Islet of Langerhans (tissue), 1 donor: ENCODE measurements around the gene TSR1.

Source experiments
- FAIRE-seq: peaks from one replicate; lab custom pipeline; 2011; peaks lifted over from hg19 to GRCh38; lab: Jason Lieb, UNC

TSR1 gene

DNA sequence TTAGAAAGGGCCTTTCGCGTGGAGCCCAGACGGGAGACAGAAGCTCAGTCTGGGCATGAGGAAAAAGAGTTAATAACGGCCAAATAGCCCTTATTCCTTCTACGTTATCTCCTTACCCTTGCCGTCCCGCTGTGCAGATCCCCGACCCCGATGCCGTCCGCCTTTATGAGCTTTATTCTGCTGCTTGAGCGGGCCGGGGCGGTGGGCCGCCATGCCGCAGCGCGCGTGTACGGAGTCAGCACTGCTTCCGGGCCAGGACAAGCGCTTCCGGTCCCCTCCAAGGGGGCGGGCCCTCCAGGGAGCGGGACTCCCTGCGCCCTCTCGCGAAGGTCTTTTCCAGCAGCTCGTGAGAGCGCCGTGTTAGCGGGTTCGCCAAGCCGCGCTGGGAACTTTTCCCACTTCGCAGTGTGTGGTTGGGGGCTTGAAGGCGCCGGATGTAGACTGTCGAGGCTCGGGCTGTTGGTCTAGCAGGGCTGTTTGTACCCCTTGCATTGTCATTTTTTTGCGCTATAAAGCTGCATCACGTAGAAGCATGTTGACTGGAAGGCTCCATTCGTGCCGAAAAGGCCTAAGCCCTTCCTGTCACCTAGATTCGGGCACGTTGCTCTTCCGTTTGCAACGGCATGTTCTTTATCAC lies at the start of gene TSR1:
Gene TSR1, minus strand, starts transcription at position 243 of the 637 bp plus-strand sequence. Its CDS starts 30 bp downstream, at position 213.
- no peak for FAIRE-seq

DNA sequence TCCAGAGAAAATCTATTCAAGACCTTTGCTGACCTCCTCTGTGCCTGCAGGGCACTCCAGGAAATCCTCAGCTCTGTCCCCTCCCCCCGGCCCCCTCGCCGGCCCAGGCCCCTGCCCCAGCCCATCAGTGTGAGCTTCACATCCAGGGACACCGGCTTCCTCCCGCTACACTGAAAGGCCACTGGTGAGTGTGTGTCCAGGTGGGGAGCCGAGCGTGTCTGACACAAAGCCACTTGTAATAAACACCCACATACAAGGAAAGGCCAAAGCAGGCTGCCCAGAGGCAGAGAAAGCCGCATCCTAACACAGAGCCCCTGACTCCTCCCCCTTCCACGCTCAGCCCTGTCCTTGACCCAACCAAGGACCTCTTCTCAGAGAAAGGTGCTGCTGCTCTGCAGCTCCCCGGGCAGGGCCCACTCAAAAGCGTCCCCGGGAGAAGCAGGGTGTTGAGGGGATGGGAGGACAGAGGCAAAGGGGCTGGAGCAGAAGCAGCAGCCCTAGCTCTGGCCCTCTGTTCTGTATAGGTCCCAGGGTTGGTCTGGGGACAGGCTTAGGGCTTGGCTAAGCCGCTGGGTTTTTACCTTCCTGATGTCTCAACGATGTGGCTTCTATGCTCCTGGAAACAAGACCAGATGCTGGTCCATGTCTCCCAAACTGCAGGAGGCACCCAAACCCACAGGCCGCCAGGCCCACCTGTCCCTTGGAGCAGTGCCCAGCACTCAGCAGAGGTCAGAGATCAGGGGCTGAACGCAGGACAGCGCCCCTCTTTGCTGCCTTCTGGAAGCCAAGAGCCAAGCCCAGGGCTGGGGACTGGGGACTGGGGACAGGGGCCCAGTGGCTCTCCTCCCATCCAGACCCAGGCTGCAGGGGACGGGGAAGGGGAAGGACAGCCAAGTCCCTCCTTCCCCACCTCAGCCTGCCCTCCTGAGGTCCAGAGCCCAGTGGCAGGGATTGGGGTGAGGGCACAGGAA lies 49.3 kb upstream of the TSR1 start:
- no peak for FAIRE-seq

DNA sequence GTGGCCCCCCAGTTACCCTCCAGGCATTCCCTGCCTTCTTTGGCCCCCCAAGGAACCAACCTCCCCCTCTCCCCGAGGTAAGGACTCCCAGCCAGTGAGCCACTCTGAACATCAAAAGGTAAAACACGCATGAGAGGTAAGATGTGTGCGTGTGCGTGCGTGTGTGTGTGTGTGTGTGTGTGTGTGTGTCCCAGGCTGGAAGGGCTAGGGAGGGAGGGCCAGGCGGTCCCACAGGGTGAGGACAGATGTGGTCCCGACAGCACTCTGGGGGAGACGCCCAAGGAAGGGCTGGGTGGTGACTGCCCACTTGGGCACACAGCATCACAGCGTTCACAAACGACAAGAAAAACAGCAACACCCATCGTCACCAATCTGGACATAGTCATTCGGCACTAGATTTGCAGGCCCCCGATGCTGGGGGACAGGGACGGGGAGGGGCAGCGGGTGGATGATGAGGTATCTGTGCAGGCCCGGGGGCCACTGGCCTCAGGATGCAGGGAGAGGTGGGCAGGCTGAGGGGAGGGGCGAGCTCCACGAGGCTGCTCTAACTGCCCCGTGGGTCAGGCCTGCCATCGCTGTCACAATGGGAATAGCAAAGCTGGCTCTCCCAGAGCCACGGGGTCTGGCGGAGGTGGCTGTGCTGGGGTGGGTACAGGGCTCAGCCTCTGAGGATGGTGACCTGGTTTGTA lies 48.3 kb upstream of the TSR1 start:
- no peak for FAIRE-seq

DNA sequence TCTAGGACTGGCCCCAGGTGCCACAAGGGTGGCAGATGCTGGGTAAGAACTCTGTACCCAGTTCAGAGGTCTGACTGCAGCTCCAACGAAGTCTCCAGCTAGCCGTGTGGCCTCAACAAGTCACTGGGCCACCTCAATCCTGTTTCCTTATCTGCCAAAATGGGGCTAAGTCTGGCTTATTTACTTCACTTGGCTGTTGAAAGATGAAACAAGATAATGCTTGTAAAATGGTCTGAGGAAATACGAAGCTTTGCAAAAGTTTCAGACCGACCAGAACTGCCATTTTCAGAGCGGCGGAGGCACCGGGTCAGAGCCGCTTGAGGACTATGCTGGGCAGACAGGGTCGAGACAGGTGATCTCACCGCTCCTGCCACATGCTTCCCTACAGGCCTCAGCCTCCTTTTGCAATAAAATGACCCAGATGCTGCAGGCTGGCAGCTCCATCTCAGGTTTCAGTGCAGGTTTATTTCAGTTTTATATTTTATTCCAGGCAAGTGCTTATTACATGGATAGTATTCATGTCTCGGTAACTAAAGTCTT lies 47.4 kb upstream of the TSR1 start:
- no peak for FAIRE-seq

DNA sequence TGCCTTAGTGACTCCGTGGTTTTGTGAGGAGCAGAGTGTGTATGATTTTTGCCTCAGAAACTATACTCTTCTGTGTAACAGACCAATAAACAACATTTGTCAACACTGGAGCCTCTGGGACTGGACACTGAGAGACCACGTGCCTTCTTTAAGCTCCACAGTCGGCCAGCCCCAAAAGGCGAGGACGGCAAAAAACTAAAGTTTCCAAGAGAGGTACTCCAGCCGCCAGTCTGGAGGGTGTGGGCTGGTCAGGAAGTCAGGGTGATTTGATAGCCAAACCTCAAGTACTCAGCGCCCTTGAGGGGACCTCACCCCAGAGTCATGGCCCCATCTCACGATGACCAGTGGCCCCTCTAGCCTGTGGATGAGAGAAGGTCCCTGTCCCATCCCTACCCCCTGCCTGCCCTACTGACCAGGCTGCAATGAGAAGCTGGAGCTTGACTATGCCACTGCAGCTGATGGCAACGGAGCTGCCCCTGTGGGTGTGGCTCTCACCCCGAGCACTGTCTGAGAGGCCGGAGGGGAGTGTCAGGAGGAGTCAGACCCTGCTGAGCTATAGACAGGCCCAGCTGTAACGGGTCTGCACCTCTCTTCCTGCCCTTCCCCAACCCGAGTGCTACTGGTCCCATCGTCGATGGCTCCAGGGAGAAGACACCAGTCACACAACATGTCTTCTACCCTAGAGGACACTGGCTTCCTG lies 44.8 kb upstream of the TSR1 start:
- FAIRE-seq: no peak

DNA sequence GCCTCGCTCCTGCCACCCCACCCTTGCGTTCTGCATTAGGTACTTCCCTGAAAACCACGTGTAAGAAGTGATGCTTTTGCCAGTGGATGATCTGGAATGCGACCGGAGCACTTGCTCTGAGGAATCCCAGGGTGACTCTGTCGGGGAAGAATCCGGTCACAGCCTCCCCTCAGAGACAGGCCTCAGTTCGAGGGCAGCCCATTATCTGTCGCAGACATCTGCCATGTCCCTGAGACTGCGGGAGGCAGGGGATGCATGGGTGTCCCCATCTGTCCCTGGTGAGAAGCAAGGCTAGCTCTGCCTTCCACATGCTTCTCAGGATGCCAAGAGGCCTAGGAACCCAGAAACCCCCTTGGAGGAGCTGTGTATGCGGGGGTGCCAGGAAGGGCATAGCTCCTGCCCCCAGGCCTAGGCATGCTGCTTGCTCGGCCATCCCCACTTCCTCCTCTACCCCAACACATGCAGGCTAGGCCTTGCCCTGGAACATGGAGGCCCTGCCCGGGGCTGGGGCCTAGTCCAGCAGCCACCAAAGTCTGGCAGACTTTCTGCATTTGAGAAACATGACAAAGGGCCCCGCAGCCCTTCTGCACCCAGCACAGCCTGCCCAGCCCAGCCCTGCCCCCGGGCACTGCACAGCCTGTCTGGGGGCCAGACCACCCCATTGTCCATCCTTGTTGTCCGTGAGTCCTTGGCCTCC lies 44.1 kb upstream of the TSR1 start:
- FAIRE-seq: no peak

DNA sequence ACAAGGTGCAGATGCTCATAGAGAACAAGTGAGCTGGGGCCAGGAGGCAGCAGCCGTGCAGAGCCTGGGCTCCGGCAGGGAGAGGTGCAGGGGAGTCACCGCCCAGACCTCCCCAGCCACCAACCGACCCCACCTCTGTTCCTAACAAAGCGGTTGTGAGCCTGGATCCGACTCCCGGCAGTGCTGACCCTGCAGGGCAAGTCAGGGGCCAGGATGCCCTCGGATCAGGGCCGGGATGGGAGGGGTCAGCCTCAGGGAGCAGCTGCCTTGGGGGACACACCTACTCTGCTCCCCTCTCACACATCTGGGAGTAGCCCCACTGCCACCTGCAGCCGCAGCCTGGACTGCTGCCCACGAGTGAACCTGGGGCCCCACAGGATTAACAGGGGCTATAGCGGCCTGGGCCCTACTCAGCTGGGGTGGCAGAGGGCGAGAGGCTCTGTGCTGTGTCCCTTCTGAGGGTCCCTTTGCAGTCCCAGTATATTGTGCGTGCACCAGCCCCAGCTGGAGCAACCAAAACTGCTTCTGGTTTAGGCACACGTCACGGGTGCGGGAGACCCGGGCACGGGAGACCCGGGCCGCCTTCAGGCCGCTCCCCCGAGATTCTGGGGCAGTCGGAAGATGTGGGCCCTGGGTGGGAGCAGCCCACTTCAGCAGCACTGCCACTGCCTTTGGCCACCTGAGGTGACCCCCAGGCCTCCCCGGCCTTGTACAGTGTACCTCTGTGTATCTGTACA lies 43.4 kb upstream of the TSR1 start:
- FAIRE-seq: no peak

DNA sequence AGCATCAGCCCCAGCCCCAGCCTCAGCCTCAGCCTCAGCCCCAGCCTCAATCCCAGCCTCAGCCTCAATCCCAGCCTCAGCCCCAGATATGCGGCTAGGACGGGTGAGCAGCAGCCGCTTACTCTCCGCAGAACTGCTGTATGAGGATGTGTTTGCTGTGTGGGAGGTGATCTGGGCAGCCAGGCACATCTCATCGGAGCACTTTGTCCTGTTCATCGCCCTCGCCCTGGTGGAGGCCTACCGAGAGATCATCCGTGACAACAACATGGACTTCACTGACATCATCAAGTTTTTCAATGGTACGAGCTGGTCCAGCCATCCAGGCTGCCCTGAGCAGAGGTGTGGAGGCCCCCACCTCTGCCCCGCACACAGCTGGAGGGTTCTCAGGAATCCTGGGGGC lies 42.6 kb upstream of the TSR1 start:
- FAIRE-seq: no peak

DNA sequence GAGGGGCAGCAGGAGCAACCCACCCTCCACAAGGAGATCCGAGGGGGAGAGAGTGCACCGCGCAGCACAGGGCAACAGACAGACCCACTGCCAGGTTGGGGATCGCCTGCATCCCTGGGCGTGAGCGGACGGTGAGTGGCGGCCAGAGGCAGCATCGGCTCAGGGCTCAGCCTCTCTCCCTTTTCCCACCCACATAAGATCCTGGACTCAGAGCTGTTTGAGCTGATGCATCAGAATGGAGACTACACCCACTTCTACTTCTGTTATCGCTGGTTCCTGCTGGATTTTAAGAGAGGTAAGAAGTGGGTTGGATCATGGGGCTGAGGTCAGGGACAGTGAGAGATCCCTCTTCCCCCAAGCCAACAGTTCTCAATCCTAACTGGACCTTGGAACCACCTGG lies 41.4 kb upstream of the TSR1 start:
- no peak for FAIRE-seq

DNA sequence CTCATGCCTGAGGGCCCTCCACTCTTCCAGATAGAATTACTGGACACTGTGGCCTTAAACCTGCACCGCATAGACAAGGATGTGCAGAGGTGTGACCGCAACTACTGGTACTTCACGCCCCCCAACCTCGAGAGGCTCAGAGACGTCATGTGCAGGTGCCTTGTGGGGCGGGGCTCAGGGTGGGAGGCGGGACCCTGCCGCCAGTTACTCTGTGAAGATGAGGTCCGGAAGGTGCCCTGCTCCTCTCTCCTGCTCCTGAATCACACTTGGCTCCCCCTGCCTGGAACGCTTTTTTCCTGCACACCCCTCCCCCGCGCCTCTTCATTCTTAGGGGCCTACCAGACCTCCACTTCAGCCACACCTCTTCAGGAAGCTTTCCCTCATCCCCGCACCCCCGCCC lies 39.9 kb upstream of the TSR1 start:
- FAIRE-seq: no peak

DNA sequence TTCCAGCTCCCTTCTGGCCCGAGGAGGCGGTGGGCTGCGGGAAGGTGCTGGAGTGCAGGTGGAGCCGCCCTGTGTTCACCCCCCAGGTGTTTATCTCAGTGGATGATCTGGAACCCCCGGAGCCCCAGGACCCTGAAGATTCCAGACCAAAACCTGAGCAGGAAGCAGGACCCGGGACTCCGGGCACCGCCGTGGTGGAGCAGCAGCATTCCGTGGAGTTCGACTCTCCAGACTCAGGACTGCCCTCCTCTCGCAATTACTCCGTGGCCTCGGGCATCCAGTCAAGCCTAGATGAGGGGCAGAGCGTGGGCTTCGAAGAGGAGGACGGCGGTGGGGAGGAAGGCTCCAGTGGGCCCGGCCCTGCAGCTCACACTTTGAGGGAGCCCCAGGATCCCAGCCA lies 39.1 kb upstream of the TSR1 start:
- FAIRE-seq: no peak

DNA sequence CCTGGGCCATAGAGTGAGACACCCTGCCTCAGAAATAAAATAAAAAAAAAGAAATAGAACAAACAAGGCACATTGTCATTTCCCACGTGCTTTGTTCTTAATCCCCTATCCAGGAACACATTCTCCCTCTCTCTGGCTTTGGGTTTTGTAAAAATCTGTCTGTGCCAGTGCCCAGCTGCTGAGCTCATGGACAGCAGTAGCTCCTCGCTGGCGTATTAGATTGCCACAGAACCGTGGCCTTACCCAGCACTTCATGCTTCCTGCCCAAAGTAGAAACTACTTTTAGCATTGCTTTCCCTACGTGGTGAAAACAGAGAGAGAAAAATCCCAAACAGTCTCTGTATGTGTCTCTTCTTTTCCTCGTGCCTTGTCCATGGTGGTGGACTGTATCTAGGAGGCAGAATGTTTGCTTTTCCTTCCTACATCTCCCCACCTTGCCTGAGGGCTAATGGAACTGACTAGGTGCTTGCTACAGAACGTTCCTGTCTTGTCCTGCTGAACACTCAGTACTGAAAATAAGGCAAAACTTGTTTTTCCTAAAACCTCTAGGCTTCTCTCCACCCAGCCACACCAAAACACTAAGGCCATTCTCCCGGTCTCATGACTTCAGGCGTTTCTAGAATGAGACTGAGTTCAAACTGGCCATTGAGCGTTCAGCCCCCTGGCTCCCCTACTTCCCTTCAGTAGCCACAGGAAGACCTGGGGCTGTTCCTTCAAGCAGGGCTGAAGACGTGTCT lies 38.5 kb upstream of the TSR1 start:
- FAIRE-seq: no peak

DNA sequence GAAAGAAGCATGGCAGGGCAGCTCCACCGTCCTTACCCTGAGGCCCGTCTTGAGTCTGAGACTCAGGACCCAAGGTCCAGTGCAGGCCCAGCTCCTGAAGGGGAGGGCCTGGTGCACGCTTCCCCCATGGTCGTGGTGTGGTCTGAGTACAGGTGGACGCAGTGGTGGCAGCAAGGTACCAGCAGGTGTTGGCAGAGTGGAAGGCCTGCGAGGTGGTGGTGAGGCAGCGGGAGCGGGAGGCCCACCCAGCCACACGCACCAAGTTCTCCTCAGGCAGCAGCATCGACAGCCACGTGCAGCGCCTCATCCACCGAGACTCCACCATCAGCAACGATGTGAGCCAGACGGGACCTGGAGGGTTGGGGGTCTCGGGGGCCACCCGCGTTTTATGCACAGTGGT lies 36.9 kb upstream of the TSR1 start:
- no peak for FAIRE-seq

DNA sequence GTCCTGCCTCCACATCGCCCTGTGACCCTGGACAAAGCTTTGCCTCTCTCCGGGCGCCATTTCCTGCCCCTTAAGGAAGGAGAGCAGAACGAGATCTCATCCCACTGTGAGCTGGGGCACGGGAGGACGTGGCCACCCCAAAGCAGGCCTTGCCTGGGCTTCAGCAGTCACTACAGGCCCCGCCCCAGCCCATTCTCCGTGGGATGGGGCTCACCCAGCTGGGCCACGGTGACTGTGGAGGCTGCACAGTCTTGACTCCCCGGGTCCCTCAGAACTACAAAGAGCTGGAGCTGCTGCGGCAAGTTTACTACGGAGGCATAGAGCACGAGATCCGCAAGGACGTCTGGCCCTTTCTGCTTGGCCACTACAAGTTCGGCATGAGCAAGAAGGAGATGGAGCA lies 36.4 kb upstream of the TSR1 start:
- no peak for FAIRE-seq

DNA sequence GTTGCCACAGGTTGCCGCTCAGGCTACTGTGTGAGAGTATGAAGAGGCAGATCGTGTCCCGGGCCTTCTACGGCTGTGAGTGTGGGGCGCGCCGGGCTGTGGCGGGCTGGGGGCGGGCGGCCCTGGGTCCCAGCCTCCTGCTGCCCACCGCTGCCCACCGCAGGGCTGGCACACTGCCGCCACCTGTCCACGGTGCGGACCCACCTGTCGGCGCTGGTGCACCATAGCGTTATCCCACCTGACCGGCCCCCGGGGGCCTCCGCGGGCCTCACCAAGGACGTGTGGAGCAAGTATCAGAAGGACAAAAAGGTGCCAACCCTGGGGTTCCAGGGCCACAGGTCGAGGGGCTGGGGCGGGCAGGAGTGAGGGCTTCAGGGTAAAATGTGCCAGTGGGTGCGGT lies 35.9 kb upstream of the TSR1 start:
- FAIRE-seq: no peak

DNA sequence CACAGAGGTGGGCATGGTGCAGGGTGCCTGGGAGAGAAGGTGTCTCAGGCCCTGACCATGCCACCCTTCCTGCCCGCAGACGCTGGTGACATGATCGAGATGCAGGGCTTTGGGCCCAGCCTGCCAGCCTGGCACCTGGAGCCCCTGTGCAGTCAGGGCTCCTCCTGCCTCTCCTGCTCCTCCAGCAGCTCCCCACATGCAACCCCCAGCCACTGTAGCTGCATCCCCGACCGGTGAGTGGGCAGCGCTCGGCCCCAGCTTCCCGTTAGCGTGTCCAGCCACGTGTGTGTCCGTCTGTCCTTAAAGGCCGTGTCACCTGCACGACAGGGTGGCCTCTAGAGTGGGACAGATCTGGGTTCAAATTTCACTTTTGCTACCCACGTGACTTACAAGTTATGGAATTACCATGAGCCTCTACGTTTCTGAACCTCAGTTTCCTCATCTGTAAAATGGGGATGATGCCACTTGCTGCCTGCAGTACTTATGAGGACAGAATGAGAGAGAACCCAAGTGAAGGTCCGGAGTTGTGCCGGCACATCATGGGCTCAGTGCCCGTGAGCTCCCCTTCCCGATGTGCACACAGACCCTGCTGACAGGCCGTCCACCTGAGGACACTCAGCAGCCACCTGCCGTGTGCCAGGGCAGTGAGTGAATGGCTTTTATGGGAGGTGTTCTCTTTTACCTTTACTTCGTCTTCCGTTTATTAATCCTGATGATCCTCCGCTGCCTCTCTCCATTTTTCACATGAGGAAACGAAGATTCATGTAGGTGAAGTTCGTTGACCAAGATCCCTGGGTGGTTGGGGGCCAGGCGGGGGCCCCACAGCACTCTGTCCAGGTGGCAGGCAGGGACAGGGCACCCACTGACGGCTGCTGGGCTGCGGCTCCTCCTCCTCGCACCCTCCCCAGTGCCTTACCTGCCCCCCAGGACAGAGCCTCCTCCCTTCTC lies 35.2 kb upstream of the TSR1 start:
- no peak for FAIRE-seq

DNA sequence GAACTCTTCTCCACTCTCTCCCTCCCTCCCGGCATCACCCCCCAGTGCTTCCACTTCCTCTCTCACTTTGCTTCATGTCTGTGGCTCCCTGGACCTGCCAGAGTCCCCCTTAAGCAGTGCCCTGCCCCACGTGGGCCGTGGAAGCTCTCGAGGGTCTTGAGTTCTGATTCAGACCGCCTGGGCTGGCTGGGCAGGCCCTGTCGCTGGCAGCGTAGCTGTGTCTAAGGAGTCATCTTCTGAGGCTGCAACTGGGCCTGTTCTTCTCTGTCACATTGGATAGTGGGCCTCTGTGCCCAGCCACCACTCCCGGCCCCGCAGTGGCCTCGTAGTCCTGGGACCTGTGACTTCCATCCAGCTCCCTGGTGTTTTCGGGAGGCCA lies 33.9 kb upstream of the TSR1 start:
- no peak for FAIRE-seq

DNA sequence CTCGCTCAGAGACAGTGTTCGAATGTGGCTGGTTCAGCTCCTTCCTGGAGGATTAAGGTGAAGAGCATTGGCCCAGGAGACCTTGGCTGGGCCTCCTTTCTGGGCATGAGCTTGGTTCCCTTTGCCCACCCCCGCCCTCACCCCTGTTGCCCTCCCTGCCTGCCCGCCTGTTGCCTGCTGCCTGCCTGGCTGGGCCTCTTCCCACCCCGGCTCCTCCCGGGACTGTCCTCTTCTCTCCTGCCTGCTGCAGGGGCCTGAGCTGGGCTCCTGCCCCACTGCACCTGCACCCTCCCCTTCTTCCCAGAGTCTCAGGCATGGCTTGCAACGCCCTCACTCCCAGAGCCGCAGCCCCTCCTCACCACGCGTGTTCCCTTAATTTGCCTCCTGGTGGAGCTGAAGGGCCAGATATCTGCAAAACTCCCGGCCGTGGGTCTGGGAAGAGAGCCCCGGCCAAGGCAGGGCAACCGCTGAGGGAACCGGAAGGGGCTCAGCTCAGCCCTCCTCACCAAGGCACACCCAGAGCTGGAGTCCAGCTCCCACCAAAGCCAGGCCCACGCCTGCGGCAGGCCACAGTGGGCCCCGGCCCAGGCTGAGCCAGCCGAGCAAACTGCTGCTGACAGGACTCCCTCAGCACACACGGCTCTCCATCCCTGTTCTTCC lies 33.4 kb upstream of the TSR1 start:
- no peak for FAIRE-seq

DNA sequence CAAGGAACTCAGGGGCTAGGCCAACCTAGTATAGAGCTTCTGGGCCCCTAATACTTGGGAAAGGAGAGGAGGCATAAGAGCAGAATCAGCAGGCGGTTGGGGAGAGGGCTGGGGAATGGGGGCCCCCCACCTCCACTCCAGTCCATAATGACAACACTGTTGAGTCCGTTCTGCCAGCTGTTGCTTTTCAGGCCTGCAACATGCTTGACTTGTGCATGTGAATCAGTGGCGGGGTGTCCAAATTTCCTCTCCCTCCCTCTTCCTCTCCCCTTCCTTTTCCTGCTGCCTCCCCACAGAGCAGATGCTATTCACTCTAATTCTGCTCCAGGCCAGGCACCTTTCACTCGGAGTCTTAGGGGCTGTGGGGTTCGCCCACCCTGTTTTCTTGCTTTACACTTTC lies 32.8 kb upstream of the TSR1 start:
- no peak for FAIRE-seq
